OCI-LY7 (cell line): Measurements from ENCODE around the gene PHF21B. TPM values are rescaled to one million over a fixed set of nuclear protein-coding genes. Genes with fewer than 3 reads are reported as not detected.
A peak's percentile ranks its signal among the peaks of the same experiment; 100 is the strongest.

Source experiments
- BruUV-seq: library from RNA; stranded (reverse); fragments of 400-500 nt; replicated peaks from 2 replicates; lab custom pipeline; 2021; lab: Mats Ljungman, UMichigan
- CTCF ChIA-PET: fragments of 300-600 bp; sonication (Branson Sonifier 250); formaldehyde crosslinking; loops from one replicate; lab custom pipeline; 2022; ENCODE audit warnings: antibody characterized with exemption; ENCODE audit not compliant: unreplicated experiment; lab: Charles Lee
- POLR2A ChIA-PET: fragments of 300-600 bp; sonication (Branson Sonifier 250); formaldehyde crosslinking; loops from one replicate; lab custom pipeline; 2022; ENCODE audit warnings: antibody characterized with exemption; lab: Charles Lee
- DNase-seq: peaks from one replicate; pipeline ENCODE4 v3.0.0-alpha.2; 2015; ENCODE audit warnings: low spot score
- H2AFZ ChIP-seq: fragments of 200-600 bp; sonication (generic), shearing (Covaris generic); 2 replicates; pipeline ENCODE4 v1.6.1; 2014; ENCODE audit warnings: mild to moderate bottlenecking, antibody characterized with exemption, low read length, moderate library complexity
- H3K27ac ChIP-seq: fragments of 200-600 bp; sonication (generic); 2 replicates; pipeline ENCODE4 v1.5.1; 2014; ENCODE audit warnings: mixed run types, low read depth, mild to moderate bottlenecking, moderate library complexity, low read length, inconsistent platforms; ENCODE audit not compliant: poor library complexity, severe bottlenecking
- H3K36me3 ChIP-seq: fragments of 200-600 bp; sonication (generic); 2 replicates; pipeline ENCODE4 v1.6.1; 2014; ENCODE audit warnings: mild to moderate bottlenecking, antibody characterized with exemption, low read length, moderate library complexity, mixed read lengths; ENCODE audit not compliant: insufficient read depth
- H3K4me1 ChIP-seq: fragments of 200-600 bp; sonication (generic); 2 replicates; pipeline ENCODE4 v1.5.1; 2014; ENCODE audit warnings: mild to moderate bottlenecking, low read length; ENCODE audit not compliant: insufficient read depth, poor library complexity, severe bottlenecking
- H3K4me2 ChIP-seq: fragments of 200-600 bp; sonication (generic); 2 replicates; pipeline ENCODE4 v1.6.1; 2014; ENCODE audit warnings: mild to moderate bottlenecking, low read length
- H3K4me3 ChIP-seq: fragments of 200-600 bp; sonication (generic); 2 replicates; pipeline ENCODE4 v1.5.1; 2014; ENCODE audit warnings: mild to moderate bottlenecking, low read depth, low read length; ENCODE audit not compliant: poor library complexity, severe bottlenecking
- H3K79me2 ChIP-seq: fragments of 200-600 bp; sonication (generic); 2 replicates; pipeline ENCODE4 v1.6.1; 2016; ENCODE audit warnings: low read depth, mild to moderate bottlenecking, low read length, moderate library complexity, mixed read lengths; ENCODE audit not compliant: insufficient read depth
- H3K9me2 ChIP-seq: fragments of 200-600 bp; sonication (generic); 2 replicates; pipeline ENCODE4 v1.6.1; 2016; ENCODE audit warnings: mild to moderate bottlenecking, low read length, mixed read lengths; ENCODE audit not compliant: insufficient read depth
- H3K9me3 ChIP-seq: fragments of 200-600 bp; sonication (generic); 2 replicates; pipeline ENCODE4 v1.6.1; 2014; ENCODE audit warnings: mild to moderate bottlenecking, mixed run types, low read length, mixed read lengths
- H4K20me1 ChIP-seq: fragments of 200-600 bp; sonication (generic); 2 replicates; pipeline ENCODE4 v1.6.1; 2014; ENCODE audit warnings: mild to moderate bottlenecking, antibody characterized with exemption, low read length, moderate library complexity, mixed read lengths; ENCODE audit not compliant: insufficient read depth
- EZH2phosphoT487 ChIP-seq: fragments of 200-600 bp; sonication (generic); IDR thresholded peaks from 2 replicates; pipeline ENCODE4 v1.6.1; 2018; ENCODE audit warnings: low read depth, borderline replicate concordance, mild to moderate bottlenecking, mixed run types, antibody characterized with exemption, low read length, moderate library complexity, mixed read lengths
- intact Hi-C: fragments of 100-400 bp; cut with micrococcal nuclease; formaldehyde crosslinking; loops from one replicate; pipeline ENCODE4 v1.10.0; 2022; ENCODE audit not compliant: unreplicated experiment
- total RNA-seq, 2 experiments: library from RNA; depleted of rRNA in 1 of 2; stranded (reverse); fragments of >200 nt in 1 of 2; shearing (Covaris generic) in 1 of 2; gene quantifications; 2 replicates each; pipeline ENCODE4 v1.2.3, GENCODE V29; 2014 to 2022
- TF ChIP-seq, protein P1 (sequence below): fragments of 200-600 bp; sonication (generic); conservative IDR thresholded peaks from 2 replicates; pipeline ENCODE4 v1.5.1; 2014; ENCODE audit warnings: mild to moderate bottlenecking, antibody characterized with exemption, low read length, moderate library complexity, mixed read lengths

PHF21B gene
- total RNA-seq, 2 experiments from 2014 or later, result 9.4 to 12.4 TPM

DNA sequence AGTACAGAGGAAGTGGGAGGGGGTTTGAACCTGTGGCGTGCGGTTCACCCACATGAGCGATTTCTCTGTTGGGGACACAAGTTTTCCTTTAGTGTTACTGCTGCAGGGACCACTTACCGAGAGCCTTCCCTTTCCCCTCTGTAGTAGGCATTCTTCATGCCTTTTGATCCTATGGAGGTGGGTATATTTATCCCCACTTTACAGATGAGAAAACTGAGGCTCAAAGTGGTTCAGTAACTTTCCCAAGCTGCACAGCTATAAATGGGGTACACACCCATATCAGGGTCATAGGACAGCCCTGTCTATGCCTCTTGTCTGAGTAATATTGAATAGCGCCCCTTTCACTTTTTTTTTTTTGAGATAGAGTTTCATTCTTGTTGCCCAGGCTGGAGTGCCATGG lies 3.3 kb upstream of the PHF21B start:
- CTCF ChIA-PET, result no interaction called here

DNA sequence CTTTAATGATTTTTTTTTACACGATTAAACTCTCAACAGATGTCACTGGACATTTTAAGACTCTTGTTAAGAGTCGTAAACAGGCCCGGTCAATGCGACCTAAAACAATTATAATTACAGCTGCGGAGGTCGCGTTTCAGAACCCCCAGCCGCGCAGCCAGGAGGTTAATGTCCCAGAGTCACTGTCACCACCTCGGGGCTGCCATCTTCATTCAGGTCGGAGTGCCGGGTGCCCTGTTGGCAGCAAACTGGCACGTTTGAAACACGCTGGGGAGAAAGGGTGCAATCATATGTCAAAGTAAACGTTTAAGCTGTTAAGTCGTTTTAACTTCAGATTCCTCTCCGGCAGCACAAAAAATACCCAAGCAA lies 711 bp upstream of the PHF21B start:
- no peaks in the 10 kb centered on the region for H3K9me3 ChIP-seq
- H3K36me3 ChIP-seq, result no peaks in the 10 kb centered on the region
- H3K4me2 ChIP-seq, result peak overlapping the region; percentile 80
- H3K4me1 ChIP-seq, result peaks cover 7% of the 10 kb centered on the region
- peak overlapping the region; percentile 90 for H3K4me3 ChIP-seq
- CTCF ChIA-PET, result no interaction called here
- H3K79me2 ChIP-seq, result no peaks in the 10 kb centered on the region
- intact Hi-C loops, result no loop called here
- no peak overlapping the region for H3K27ac ChIP-seq
- H4K20me1 ChIP-seq, result 0 out of 2 replicates have a peak, but pooled peaks cover 3% of the 10 kb centered on the region
- no peak for DNase-seq
- POLR2A ChIA-PET, result no interaction called here
- peak overlapping the region; percentile 65 for H2AFZ ChIP-seq
- H3K9me2 ChIP-seq, result no peaks in the 10 kb centered on the region
- no peak for TF ChIP-seq EZH2phosphoT487
- TF ChIP-seq, protein P1, sequence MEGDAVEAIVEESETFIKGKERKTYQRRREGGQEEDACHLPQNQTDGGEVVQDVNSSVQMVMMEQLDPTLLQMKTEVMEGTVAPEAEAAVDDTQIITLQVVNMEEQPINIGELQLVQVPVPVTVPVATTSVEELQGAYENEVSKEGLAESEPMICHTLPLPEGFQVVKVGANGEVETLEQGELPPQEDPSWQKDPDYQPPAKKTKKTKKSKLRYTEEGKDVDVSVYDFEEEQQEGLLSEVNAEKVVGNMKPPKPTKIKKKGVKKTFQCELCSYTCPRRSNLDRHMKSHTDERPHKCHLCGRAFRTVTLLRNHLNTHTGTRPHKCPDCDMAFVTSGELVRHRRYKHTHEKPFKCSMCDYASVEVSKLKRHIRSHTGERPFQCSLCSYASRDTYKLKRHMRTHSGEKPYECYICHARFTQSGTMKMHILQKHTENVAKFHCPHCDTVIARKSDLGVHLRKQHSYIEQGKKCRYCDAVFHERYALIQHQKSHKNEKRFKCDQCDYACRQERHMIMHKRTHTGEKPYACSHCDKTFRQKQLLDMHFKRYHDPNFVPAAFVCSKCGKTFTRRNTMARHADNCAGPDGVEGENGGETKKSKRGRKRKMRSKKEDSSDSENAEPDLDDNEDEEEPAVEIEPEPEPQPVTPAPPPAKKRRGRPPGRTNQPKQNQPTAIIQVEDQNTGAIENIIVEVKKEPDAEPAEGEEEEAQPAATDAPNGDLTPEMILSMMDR, result 0 out of 2 replicates have a peak, but pooled peaks have one; percentile 3
- no TSS peak for BruUV-seq

More for the DNA sequence above, 3.3 kb upstream of the PHF21B start:
- intact Hi-C loops, result no loop called here
- no peak overlapping the region for H3K4me3 ChIP-seq
- H3K79me2 ChIP-seq, result no peaks in the 10 kb centered on the region
- no peaks in the 10 kb centered on the region for H4K20me1 ChIP-seq
- POLR2A ChIA-PET, result no interaction called here
- no peaks in the 10 kb centered on the region for H3K9me3 ChIP-seq
- BruUV-seq, result no TSS peak
- H3K36me3 ChIP-seq, result no peaks in the 10 kb centered on the region
- no peak overlapping the region for H2AFZ ChIP-seq
- no peak overlapping the region for H3K27ac ChIP-seq
- TF ChIP-seq, protein P1, result no peak
- TF ChIP-seq EZH2phosphoT487, result no peak
- H3K4me2 ChIP-seq, result no peak overlapping the region
- no peaks in the 10 kb centered on the region for H3K9me2 ChIP-seq
- H3K4me1 ChIP-seq, result peaks cover 7% of the 10 kb centered on the region
- no peak for DNase-seq

DNA sequence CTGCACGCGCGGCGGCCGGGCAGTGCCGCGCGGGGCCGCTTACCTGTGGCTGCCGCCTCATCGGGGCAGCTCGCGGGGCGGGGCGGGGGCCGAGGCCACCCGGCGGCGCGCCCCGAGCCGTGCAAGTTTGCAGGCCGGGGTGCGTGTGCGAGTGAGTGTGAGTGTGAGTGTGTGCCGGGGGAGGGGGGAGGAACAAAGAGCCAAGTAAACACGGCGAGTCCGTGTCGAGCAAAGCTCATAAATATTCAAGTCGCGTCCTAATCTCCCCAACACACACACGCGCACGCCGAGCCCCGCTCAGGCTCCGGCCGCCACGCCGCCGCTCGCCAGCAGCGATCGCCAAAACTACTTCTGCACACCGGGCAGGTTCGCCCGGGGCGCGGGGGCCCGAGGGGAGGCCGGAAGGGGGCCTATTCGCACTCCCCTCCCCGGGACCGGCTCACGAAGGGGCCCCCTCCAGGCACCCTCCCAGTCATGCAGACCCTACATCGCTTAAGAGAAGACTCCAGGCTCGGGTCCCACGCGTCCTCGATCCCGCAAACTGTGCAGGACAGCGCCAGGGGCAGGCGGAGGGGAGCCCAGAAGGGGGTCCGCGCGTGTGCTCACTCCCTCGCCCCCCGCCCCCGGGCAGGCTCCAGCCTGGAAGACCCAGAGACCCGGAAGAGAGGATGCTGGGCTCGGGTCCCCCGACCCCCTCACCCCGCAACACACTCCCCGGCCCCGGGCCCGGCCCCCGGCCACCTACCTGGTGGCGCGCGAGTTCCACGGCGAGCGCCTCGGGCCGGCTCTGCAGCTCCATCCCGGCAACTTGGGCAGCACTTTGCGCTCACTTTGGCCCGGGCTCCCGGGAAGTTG lies 827 bp downstream of the PHF21B start:
- Histone ChIP-seq H3K9me3 (no peaks in the 10 kb centered on the region), H3K27ac (no peak overlapping the region), H4K20me1 (0 out of 2 replicates have a peak, but pooled peaks cover 3% of the 10 kb centered on the region), H3K9me2 (no peaks in the 10 kb centered on the region), H3K4me3 (peak overlapping the region; percentile 90), H3K4me2 (peak overlapping the region; percentile 81), H2AFZ (peak overlapping the region; percentile 79), H3K4me1 (peaks cover 7% of the 10 kb centered on the region), H3K79me2 (no peaks in the 10 kb centered on the region), H3K36me3 (no peaks in the 10 kb centered on the region)
- no peak for TF ChIP-seq EZH2phosphoT487
- TF ChIP-seq, protein P1, result 0 out of 2 replicates have a peak, but pooled peaks have one; percentile 9
- BruUV-seq, result no TSS peak
- peak; percentile 21 for DNase-seq
- intact Hi-C loops, result no loop called here
- CTCF ChIA-PET, result no interaction called here
- POLR2A ChIA-PET, result interaction anchor here (0.6 to 0.7 kb wide), 2 partner anchors 155 to 1747 kb away, joined by 3 read pairs; partner anchors contain the start of gene NUP50
